ENCODE measurements around the gene THAP3. TPM values are rescaled to one million over a fixed set of nuclear protein-coding genes. Genes with fewer than 3 reads are reported as not detected.

The THAP3 gene
- total and polyA plus RNA-seq, 2 experiments from 2014 or later: 15.1 to 23.8 TPM

DNA sequence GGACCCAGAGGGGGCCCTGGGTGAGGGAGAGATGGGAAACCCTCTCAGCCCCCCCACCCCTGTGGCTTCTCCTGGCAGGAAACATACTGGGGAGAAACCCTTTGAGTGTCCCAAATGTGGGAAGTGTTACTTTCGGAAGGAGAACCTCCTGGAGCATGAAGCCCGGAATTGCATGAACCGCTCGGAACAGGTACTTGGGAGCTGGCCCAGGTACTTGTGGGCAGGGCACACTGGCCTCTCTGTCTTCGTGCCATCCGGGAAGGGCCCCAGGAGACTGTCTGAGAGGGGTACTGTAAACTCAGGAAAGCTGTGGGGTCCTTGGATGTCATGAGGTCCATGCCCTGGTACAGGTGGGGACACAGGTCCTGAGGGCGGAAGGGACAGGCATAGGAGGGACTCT, 38.8 kb upstream of the THAP3 start:
- peaks cover 19% of the 10 kb centered on the region for H3K27me3 Mint-ChIP-seq (ENCODE audit: insufficient read depth, low read depth, poor library complexity)
- Histone ChIP-seq H2AFZ (no peak overlapping the region), H3K79me2 (replicated peaks; ENCODE audit: insufficient read depth) (peaks cover 10% of the 10 kb centered on the region; the same call in 1 of the 2 replicates), H3K9me2 (ENCODE audit: insufficient read depth) (no peaks in the 10 kb centered on the region), H3K27ac (ENCODE audit: low read depth) (no peak overlapping the region), H3K4me1 (ENCODE audit: insufficient read depth) (0 out of 2 replicates have a peak, but pooled peaks cover 2% of the 10 kb centered on the region), H3F3A (replicated peaks; ENCODE audit: low read depth) (peaks cover 14% of the 10 kb centered on the region; the same call in 1 of the 2 replicates), H3K27me3 (ENCODE audit: insufficient read depth) (no peaks in the 10 kb centered on the region), H3K4me2 (no peak overlapping the region), H4K20me1 (replicated peaks; ENCODE audit: insufficient read depth) (peaks cover 5% of the 10 kb centered on the region; the same call in 1 of the 2 replicates), H3K4me3 (no peak overlapping the region), H3K36me3 (ENCODE audit: insufficient read depth) (no peaks in the 10 kb centered on the region)
- TF ChIP-seq, protein P1, sequence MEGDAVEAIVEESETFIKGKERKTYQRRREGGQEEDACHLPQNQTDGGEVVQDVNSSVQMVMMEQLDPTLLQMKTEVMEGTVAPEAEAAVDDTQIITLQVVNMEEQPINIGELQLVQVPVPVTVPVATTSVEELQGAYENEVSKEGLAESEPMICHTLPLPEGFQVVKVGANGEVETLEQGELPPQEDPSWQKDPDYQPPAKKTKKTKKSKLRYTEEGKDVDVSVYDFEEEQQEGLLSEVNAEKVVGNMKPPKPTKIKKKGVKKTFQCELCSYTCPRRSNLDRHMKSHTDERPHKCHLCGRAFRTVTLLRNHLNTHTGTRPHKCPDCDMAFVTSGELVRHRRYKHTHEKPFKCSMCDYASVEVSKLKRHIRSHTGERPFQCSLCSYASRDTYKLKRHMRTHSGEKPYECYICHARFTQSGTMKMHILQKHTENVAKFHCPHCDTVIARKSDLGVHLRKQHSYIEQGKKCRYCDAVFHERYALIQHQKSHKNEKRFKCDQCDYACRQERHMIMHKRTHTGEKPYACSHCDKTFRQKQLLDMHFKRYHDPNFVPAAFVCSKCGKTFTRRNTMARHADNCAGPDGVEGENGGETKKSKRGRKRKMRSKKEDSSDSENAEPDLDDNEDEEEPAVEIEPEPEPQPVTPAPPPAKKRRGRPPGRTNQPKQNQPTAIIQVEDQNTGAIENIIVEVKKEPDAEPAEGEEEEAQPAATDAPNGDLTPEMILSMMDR (conservative IDR thresholded peaks at IDR 0.05; ENCODE audit: low read depth in 2 of 2): no peak
- TF ChIP-seq JUNB (IDR thresholded peaks at IDR 0.05; ENCODE audit: unreplicated experiment) (no peak), NANOG (IDR thresholded peaks at IDR 0.05; ENCODE audit: borderline replicate concordance) (no peak), REST (IDR thresholded peaks at IDR 0.05; ENCODE audit: unreplicated experiment) (no peak), ZNF331 (CRISPR knock-in tag; IDR thresholded peaks at IDR 0.05; ENCODE audit: low read depth) (no peak), EZH2phosphoT487 (IDR thresholded peaks at IDR 0.05; ENCODE audit: unreplicated experiment) (no peak)
- ATAC-seq (no peak), DNase-seq (ENCODE audit: low spot score) (no peak)
- H3K27ac Mint-ChIP-seq: peak overlapping the region; percentile 31; the same call in 1 of the 2 replicates
- H3K4me1 Mint-ChIP-seq: peaks cover 7% of the 10 kb centered on the region
- peaks cover 18% of the 10 kb centered on the region for H3K36me3 Mint-ChIP-seq (ENCODE audit: low read depth)
- H3K9me3 Mint-ChIP-seq: no peaks in the 10 kb centered on the region
- H3K4me3 Mint-ChIP-seq: no peak overlapping the region

GRCh38 chr1:6586404-6586816, 38.3 kb upstream of the THAP3 start:
- Mint-ChIP-seq H3K4me1 (peaks cover 6% of the 10 kb centered on the region; the same call in 2 of the 3 replicates), H3K27ac (no peak overlapping the region), H3K27me3 (ENCODE audit: insufficient read depth, low read depth, poor library complexity) (peaks cover 19% of the 10 kb centered on the region), H3K4me3 (no peak overlapping the region), H3K36me3 (ENCODE audit: low read depth) (peaks cover 18% of the 10 kb centered on the region), H3K9me3 (no peaks in the 10 kb centered on the region)
- Histone ChIP-seq H3F3A (replicated peaks; ENCODE audit: low read depth) (peaks cover 14% of the 10 kb centered on the region; the same call in 1 of the 2 replicates), H3K4me3 (no peak overlapping the region), H3K4me1 (ENCODE audit: insufficient read depth) (no peaks in the 10 kb centered on the region), H3K4me2 (no peak overlapping the region), H2AFZ (no peak overlapping the region), H4K20me1 (replicated peaks; ENCODE audit: insufficient read depth) (peaks cover 5% of the 10 kb centered on the region; the same call in 1 of the 2 replicates), H3K9me2 (ENCODE audit: insufficient read depth) (no peaks in the 10 kb centered on the region), H3K79me2 (replicated peaks; ENCODE audit: insufficient read depth) (peaks cover 6% of the 10 kb centered on the region; the same call in 1 of the 2 replicates), H3K27ac (ENCODE audit: low read depth) (no peak overlapping the region), H3K27me3 (ENCODE audit: insufficient read depth) (no peaks in the 10 kb centered on the region), H3K36me3 (ENCODE audit: insufficient read depth) (no peaks in the 10 kb centered on the region)
- ATAC-seq (no peak), DNase-seq (ENCODE audit: low spot score) (no peak)
- TF ChIP-seq EZH2 (IDR thresholded peaks at IDR 0.05; ENCODE audit: low read depth, unreplicated experiment) (no peak), REST (IDR thresholded peaks at IDR 0.05; ENCODE audit: unreplicated experiment) (no peak), STAT1 (IDR thresholded peaks at IDR 0.05; ENCODE audit: unreplicated experiment) (no peak), ZNF114 (CRISPR knock-in tag; IDR thresholded peaks at IDR 0.05) (no peak), NANOG (IDR thresholded peaks at IDR 0.05; ENCODE audit: borderline replicate concordance) (no peak), JUNB (IDR thresholded peaks at IDR 0.05; ENCODE audit: unreplicated experiment) (no peak), POLR2AphosphoS5 (IDR thresholded peaks at IDR 0.05; ENCODE audit: low read depth) (no peak; the same call in 1 of the 2 replicates), ZNF331 (CRISPR knock-in tag; IDR thresholded peaks at IDR 0.05; ENCODE audit: low read depth) (no peak), CREB1 (CRISPR knock-in tag; IDR thresholded peaks at IDR 0.05; ENCODE audit: low read depth) (no peak)
- TF ChIP-seq, protein P1 (conservative IDR thresholded peaks at IDR 0.05; ENCODE audit: low read depth in 2 of 2): no peak

All from GM23338 (cell line).